ENCODE data around the gene DYSF. TPM values are rescaled to one million over a fixed set of nuclear protein-coding genes. Genes with fewer than 3 reads are reported as not detected.

DYSF gene
- total RNA-seq: 34.2 and 48.6 TPM in 2 replicates

GRCh38 chr2:71453404-71454220, at the start of gene DYSF:
Gene DYSF (plus strand): TSS chr2:71453561.

Other genes starting within 250 kb of the DYSF start
- 1.1 and 2.0 TPM in 2 replicates for gene PAIP2B, start 226.5 kb upstream of the DYSF start, total RNA-seq
- gene ZNF638, start 121.8 kb upstream of the DYSF start, total RNA-seq: 88.5 and 129 TPM in 2 replicates